22Rv1 (cell line): Measurements from ENCODE around the gene FBXL20.
"Not testable (repeated sequence)": the region's sequence is repeated elsewhere in the genome, so short reads cannot be mapped to it uniquely, and the experiment has no call there.

Experiments
- H3K27ac ChIP-seq: fragments of 450-650 bp; 2 replicates; pipeline ENCODE4 v1.5.1; 2017
- CTCF ChIP-seq: fragments of 450-650 bp; IDR thresholded peaks from 2 replicates; pipeline ENCODE4 v1.5.1; 2017; ENCODE audit warnings: mild to moderate bottlenecking
- ZFX ChIP-seq: fragments of 450-650 bp; IDR thresholded peaks from 2 replicates; pipeline ENCODE4 v1.6.1; 2017; ENCODE audit warnings: antibody characterized with exemption, borderline replicate concordance

The FBXL20 gene

GRCh38 chr17:39401412-39402243 lies at the start of gene FBXL20:
Gene FBXL20, minus strand, starts transcription at chr17:39401626. Its CDS starts 224 bp downstream, at chr17:39401402.
- H3K27ac ChIP-seq: peak within 1 kb of the TSS; percentile 74
- no peak for TF ChIP-seq ZFX
- TF ChIP-seq CTCF: no peak

GRCh38 chr17:39450847-39451581 lies 49.6 kb upstream of the FBXL20 start, which contains the start of gene MED1:
Gene MED1, minus strand, starts transcription at chr17:39451263. Its CDS starts 201 bp downstream, at chr17:39451062.
- peak within 1 kb of the TSS; percentile 87 for H3K27ac ChIP-seq
- TF ChIP-seq ZFX (no peak), CTCF (no peak)

GRCh38 chr17:39450051-39450450 lies 48.6 kb upstream of the FBXL20 start:
- TF ChIP-seq CTCF (no peak), ZFX (no peak)
- H3K27ac ChIP-seq: peak overlapping the region; percentile 87

- TF ChIP-seq CTCF (no peak), ZFX (no peak)
- H3K27ac ChIP-seq: no peak overlapping the region
Observed at GRCh38 chr17:39447561-39447960, 46.1 kb upstream of the FBXL20 start.

- TF ChIP-seq ZFX (no peak), CTCF (no peak)
- no peak overlapping the region for H3K27ac ChIP-seq
Observed at GRCh38 chr17:39443326-39443725, 41.9 kb upstream of the FBXL20 start.

GRCh38 chr17:39439868-39440267 lies 38.4 kb upstream of the FBXL20 start:
- H3K27ac ChIP-seq: not testable (repeated sequence)

GRCh38 chr17:39429600-39429999 lies 28.2 kb upstream of the FBXL20 start:
- TF ChIP-seq CTCF (no peak), ZFX (no peak)
- no peak overlapping the region for H3K27ac ChIP-seq
